ENCODE measurements around the gene STXBP4.

DNA sequence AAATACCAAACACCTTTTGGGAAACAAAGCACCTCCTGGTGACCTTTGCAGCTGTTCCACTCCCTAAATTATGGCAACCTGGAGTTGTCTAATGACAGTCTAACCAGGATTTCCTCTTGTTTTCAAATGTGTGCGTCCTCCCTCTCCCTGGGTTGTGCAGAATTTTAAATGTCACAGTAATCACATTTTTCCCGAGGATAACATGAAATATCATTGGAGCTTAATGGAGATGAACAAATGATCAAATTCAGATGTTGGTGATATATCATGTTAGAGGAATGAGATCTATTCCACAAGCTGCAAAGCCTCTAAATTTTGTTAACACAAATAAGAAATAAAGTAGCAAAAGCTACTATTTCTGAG is 209.3 kb downstream of the STXBP4 start:
- TF ChIP-seq POLR2A (IDR thresholded peaks at IDR 0.05) = no peak
- TF ChIP-seq POLR2AphosphoS5 (IDR thresholded peaks at IDR 0.05) = no peak
- TF ChIP-seq CTCF (IDR thresholded peaks at IDR 0.05) = no peak
- TF ChIP-seq EP300 (IDR thresholded peaks at IDR 0.05) = no peak
